Activated CD8-positive, alpha-beta memory T cell treated with anti-CD3 and anti-CD28 coated beads for 24 hours (primary cell): ENCODE data around the gene BRWD1.
"Not testable (repeated sequence)": the region's sequence is repeated elsewhere in the genome, so short reads cannot be mapped to it uniquely, and the experiment has no call there.

Experiments used
- DNase-seq: peaks from one replicate; pipeline ENCODE4 v3.0.0-alpha.2; 2020

Gene BRWD1

DNA sequence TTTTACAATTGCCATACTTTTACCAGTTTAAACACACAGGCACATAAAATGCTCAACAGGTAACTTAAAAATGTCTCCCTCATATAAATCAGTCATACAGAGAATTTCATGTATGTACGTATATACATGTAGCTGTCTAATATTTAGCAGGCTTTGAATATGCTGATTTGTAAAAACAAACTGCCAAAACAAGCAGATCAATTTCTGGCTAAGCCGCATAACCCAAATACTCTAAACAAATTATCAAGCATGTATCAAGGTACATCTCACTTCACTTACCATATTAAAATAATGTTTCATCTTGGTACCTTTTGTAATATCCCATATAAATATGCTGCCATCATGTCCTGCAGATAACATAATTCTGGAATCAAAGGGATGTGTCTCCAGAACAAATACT is 43.8 kb downstream of the BRWD1 start:
- DNase-seq = no peak

DNA sequence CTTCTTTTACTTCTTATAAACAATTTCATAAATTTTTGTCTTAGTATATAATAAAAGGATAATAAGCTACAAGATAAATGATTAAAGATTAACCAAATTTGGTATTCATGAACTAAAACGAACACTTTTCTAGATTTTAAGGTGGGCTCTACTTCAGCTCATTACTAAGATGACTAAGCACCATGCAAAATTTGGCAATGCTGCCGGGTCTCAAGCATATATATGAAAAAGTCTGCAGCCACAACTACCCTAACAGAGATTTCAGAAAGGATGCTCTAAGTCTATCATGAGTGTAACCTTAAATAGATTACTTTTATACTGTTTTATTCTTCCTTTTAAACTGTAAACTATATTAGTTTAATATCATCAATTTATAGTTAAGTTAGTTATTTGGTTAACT is 47.8 kb downstream of the BRWD1 start:
- DNase-seq = no peak

DNA sequence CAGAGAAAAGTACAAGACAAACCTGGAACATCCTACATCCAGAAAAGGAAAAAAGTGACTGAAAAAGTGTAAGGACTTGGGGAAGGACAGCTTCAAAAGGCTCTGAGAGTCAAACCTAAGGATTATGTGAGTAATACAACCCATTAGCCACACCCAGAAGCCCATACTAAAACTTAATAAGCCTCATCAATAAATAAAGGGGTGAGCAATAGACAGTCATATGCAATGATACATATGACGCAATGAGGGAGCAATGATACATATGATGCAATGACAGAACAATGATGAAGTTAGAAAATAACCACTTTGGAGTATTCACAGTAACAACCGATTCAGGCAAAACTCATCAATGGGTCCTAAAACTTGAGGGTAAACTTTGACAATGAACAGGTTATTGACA is 50.1 kb downstream of the BRWD1 start:
- no peak for DNase-seq

DNA sequence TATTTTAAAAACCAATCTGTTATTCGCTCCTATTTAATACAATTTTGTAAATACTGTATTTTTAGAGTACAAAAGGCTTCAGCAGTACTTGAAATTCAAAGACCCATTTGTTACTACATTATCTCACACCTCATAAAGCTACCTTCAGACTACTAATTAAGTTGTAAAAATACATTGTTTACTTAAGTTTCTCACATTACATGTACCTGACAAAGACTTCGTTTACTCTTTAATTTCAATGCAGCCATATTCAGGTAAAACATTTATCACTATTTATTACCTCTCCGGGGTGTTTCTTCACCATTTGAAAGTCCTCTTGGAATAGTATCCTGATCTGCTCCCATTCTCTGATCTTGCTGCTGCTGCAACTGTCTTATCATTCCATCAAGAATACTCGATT is 55.2 kb downstream of the BRWD1 start:
- no peak for DNase-seq

DNA sequence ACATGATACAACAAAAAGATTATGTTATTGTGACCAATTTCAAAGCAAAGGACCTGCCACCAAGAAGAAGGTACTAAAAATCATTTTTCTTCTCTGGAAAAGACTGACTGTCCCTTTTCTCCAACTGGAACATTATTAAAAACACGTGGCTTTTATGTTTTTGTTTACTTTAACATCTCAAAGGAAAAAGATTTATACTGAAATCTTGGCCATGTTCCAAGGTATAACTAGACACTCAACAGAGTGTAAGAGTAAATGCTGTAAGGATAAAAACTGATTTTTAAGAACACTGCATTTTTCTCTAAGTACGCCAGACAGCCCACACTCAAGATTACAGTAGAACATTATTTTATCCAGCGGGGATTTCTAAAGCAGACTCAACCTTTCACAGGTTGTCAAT is 62.1 kb downstream of the BRWD1 start:
- no peak for DNase-seq

DNA sequence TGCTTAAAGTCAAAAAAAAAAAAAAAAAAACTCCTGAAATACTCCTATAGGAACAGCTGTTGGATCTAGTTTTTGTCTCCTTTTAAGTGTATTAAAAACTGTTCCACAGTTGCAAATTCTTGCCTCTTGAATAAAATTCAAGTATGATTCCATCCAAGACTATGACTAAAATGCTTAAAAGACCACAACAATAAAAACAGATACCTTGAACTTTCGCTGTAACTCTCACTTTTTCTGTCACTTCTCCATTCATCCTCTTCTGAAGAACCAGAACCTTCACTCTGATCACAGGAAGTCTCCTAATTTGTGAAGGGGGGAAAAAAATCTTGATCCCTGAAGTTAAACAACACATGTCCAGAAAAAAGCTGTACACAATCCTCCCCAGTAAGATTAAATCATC is 75.2 kb downstream of the BRWD1 start:
- no peak for DNase-seq

DNA sequence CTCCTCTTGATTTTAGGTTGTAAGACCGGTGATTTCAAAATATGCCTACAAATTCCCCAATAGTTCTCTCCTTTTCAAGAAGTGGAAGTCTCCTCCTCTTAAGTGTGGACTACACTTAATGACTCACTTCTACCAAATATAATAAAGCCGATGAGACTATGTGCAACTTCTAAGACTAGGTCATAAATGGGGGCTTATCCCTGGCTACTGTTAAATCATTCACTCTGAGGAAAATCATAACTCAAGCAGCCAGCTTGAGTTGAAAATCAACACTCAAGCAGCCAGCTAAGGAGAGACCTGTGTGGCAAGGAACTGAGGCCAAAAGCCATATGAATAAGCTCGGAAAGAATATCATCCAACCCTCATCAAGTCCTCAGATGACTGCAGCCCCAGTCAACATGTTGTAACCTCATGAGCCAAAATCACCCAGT is 80.6 kb downstream of the BRWD1 start:
- no peak for DNase-seq

DNA sequence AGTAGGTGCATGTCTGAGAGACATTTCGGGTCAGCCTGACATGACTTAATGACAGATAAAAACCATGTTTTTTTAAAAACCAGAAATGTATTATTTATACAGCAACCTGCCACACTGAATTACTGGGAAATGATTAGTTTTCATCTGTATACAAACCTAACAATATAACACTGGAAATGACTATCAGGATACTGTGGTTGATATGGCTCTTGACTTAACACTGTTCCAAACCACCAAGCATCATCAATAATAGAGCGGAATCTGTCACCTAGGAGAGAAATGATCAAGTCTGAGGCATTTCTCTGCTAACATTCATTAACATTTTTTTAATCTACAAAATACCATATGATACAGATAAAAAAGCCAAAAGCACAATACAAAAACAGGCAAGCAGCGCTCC is 88.5 kb downstream of the BRWD1 start:
- DNase-seq = no peak

DNA sequence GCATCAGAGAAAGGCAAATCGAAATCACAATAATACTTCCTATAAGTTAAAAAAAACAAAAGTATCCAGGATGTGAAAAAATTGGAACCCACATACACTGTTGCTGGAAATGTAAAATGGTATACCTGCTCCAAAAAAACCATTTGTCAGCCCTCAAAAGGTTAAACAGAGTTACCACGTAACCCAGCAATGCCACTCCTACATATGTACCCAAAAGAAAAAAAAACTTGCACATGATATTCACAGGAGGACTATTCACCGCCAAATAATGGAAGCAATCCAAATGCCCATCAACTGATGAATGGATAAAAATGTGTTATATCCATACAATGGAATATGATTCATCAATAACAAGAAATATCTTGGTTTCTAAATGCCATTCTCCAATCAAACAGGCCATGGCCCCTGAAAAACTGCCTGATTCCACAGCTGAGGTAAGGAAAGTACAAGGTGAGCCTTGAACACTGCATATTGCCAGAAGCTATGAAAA is 91.4 kb downstream of the BRWD1 start:
- DNase-seq = no peak

DNA sequence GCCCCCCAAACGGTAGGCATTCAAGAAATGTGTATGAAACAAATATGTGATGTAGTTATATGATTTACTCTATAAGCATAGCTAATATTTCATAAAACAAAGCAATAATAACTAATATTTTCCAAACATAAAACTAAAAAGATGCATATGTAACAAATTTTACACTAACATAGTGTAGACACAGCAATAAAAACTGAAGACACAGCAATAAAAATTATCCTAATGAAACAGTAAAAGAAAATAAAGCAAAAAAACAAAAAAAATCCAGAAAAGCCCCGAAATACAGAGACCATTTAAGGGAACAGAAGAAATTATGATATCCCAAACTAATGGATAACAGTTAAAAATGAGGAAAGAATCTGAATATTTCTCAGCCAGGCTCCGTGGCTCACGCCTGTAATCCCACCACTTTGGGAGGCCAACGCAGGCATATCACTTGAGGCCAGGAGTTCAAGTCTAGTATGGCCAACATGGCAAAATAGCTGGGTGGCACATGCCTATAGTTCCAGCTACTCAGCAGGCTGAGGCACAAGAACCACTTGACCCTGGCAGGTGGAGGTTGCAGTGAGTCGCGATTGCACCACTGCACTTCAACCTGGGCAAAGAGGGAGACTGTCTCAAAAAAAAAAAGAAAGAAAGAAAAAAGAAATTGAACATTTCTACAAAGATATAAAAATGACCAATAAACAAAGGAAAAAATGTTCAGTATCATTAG is 92.0 kb downstream of the BRWD1 start:
- no peak for DNase-seq

DNA sequence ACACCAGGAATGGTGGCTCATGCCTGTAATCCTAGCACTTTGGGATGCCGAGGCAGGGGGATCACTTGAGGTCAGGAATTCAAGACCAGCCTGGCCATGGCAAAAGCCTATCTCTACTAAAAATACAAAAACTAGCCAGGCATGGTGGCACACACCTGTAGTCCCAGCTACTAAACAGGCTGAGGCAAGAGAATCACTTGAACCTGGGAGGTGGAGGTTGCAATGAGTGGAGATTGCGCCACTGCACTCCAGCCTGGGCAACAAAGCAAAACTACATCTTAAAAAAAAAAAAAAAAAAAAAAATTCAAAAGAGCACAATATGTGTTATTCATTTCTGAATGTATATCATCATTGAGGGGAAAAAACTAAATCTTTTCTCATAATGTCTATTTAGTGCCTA is 92.6 kb downstream of the BRWD1 start:
- DNase-seq = not testable (repeated sequence)

DNA sequence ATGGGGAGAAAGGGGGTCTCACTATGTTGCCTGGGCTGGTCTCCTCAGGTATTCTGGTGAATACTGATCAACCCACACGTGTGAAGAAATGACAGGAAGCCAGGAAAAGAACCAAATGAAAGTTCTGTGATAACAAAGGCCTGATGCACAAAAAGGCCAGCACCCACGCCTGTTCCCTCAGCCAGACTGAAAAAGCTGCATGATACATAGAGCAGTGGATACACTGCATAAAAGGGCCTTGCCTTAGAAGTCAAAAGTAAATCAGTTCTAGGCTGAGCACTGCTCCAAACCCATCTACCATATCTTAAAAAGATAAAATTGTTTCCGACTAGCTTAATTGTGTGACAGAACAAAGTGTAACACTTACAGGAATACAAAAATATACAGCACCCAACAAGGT is 93.3 kb downstream of the BRWD1 start:
- DNase-seq = no peak

DNA sequence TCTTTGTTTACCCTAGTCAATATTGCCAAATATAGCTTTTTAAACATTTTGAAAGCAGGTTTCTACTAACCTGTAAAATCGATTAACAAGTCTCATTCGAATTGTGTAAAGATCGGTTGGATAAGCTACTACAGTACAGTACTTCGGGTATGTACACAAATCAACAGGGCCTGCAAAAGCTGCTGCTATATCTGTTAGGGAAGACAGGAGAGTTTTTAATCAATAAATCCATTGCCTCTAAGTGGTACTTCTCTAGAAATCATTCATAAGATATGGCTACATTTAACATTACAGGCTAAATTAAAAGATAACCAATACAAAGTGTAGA is 95.4 kb downstream of the BRWD1 start:
- DNase-seq = no peak

DNA sequence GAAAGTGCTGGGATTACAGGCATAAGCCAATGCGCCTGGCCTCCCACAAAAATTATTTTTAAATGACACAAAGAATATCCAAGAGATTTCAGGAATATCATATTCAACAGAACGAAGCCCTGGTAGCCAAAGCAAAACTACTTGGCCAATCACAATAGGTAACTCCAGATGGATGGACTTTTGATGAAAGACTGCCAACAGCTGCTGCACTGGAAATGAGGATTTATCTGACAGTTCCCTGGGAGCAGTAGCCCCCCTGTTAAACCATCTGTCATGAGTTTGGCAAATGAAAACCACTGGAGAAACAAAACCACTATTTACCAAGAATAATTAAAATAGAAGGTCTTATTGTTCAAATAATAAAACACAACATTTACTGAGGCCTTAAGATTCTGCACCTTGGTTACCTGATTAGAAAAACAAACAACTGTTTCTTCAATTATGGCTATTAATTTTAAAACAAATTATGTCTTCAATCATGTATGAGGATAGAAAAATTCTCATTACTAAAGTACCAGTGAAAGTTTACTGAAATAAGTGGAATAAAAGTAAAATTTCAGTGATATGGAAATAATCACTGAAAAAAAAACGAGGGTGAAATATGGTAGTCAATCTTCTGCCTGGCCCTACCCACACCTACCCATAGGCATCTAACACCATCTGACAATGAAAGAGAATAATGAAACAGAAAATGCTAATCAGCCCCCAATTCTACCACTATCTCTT is 95.9 kb downstream of the BRWD1 start:
- no peak for DNase-seq

DNA sequence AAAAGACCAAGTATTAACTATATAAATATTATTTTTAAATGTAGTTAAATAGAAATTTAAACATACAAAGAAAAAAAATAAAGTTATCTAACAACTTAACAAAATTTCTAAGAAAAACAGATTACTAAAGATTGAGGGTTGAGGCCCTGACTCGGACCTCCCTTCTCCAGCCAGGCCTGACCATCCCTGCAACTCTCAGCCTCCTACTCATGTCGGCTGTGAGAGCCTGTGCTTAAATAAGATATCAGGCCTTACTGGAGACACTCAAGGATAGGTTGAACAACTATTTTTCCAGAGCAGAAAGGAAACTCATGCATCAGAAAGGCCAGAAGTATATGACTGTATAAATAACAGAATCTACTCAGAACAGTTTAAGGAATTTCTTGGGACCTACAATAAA is 97.1 kb downstream of the BRWD1 start:
- no peak for DNase-seq

DNA sequence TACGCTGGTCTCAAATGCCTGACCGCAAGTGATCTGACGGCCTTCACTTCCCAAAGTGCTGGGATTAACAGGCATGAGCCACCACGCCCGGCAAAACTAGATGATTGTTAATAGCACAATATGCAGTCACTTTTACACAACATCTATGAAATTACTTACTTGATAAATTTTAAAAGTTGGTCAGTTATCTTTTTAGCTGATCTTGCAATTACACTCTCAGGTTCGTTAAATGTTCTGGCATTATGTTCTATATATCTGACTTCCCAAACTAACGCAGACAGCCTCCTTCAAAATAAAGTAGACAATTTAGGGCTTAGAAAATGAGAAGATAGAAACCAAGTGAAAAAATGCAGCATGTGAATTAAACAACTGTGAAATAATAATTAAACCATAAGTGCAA is 98.4 kb downstream of the BRWD1 start:
- DNase-seq = no peak

DNA sequence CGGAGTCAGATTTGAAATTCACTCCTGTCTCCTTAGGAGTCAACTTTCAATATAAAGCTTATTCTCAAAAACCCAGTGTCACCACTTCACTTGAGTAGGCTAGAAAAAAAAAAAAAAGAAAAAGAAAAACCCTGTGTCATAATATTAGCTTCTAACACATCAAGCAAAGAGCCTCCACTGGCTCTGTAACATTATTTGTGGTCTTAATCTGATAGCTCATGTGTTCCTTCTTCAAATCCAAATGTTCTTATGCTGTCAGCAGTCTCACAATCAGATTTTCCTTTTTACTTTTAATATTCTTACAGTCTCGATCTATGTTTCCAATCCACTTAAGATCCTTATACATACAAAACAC is 104.1 kb downstream of the BRWD1 start:
- no peak for DNase-seq

DNA sequence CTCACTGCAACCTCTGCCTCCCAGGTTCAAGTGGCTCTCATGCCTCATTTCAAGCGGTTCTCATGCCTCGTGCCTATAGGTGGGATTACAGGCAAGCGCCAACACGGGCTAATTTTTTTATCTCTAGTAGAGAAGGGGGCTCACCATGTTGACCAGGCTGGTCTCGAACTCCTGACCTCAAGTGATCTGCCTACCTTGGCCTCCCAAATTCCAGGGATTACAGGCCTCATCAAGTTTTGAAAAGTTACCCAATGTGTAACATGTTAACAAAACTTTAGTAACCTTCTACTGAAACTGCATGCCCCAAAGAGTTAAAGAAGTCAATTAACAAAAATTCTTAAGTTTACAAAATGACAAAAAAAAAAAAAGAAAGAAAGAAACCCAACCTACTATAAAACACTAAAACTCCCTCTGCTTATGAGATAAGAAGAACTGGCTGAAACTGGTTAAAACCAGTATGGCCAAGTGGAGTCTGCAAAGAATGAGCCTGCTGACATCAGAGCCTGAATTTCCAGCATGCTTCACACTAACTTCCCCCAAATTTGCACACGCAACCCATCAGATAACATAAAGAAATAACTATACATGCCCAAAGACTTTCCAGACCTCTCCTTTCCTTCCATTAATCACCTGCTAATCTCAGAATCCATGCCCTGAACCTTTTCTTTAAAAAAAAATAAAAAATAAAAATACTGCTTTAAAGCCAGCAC is 104.7 kb downstream of the BRWD1 start:
- DNase-seq = no peak

DNA sequence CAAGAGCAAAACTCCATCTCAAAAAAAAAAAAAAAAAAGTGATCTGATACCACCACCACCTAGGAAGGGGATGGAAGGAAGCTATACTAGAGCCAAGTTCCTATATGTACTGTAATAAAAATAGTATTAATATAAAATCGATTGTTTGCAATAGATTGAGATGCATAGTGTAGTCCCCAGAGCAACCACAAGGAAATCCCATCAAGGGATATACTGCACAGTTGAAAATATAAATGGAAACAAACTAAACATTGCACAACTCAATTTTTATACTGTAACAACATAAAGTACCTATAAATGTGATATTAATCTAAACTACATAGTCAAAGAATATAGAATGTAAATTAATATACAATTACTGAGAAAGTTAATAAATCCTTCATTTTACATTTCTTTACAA is 109.3 kb downstream of the BRWD1 start:
- no peak for DNase-seq

DNA sequence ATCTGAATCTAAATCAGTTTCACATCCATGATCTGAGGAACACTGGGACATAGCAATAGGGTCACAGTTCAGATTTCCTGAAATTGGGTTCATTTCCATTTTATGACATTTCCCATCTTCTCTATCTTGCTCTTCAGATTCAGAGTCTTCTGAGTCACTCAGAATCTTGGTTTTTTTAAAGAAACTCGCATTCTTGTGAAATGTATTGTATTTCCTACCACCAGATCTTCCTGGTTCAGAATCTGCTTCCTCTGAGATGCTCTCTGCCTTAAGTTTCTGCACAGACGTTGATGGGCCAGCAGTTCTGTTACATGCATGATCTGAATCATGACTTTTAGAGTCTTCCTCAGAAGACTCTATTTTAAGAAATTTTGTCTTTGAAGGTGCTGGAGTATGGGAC is 114.6 kb downstream of the BRWD1 start:
- no peak for DNase-seq

DNA sequence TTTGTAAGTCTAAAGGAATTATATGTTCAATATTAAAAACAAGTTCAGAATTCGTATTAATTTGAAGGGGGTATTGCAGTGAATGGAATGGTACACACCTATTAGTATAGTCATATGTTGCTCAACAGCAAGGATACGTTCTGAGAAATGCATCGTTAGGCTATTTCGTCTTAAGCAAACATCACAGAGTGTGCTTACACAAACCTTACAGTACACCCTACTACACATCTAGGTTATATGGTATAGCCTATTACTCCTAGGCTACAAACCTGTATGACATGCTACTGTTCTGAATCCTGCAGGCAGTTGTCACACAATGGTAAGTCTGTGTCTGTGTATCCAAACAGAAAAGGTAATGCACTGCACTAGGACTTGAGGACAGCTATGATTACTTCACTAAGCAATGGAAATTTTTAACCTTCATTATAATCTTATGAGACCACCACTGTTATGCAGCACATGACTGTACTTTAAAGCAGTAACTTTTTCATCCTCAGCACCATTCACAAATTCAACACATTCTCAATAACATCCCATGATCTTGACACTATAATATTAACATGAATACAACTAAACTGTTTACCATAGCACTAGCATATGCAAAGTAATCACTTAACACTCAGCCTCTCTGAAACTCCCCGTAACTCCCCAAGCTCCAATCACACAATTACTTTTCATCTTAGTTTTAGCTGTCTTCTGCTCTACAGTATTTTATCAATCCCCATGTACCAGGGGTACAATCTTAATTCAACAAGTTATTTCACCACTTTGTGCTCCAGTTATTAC is 115.8 kb downstream of the BRWD1 start:
- DNase-seq = no peak

DNA sequence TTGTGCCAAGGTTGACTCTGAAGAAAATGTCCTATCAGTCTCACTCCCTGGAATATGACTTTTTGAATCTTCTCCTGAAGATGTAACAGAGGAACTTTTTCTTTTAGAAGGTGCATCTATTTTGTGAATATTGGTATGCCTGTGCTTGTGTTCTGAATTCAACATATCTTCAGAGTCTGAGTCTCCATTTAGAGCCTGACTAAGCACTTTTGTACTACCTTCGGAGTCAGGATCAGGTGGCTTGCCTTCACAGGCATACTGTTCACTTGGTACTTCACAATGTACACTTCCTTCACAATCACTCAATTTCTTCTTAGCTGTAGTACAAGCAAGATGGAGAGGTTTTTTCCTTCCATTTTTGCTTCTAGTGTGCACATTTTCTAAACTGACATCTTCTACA is 116.6 kb downstream of the BRWD1 start:
- DNase-seq = no peak

DNA sequence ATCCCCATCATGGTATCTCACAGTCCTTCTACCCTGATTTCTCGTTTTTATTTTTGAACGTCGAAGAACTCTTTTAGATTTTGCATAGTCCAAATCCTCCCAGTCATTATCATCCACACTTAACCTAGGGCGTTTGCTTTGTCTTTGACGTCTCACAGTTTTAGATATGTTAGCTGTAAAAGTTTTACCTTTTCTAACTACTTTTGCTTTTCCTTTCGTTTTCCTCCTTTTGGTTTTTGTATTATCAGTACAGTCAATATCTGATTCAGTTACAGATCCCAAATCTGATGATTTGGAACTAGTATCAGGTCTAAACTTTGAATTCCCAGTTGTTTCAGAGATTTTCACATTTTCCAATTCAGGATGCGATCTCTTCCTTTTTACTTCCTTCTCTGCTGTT is 117.1 kb downstream of the BRWD1 start:
- no peak for DNase-seq

DNA sequence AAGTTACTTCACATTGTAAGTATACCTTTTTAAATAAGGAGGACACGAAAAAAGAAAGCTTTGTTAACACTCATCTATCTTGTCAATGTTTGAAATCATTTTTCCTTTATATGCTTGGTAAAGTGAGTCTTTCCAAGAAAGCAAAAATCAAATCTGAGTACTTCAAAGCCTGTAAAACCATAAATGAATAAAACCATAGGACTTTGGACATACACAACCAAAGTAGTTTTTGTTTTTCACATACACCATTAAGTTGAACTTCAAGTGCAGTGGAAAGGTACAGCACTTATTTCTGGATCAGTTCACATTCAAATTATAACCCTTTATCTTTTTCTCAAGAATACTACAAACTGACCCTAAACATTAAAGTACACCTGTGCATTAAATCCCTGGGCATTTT is 120.1 kb downstream of the BRWD1 start:
- no peak for DNase-seq
